ENCODE data around the gene FCHSD2.

Gene FCHSD2

GRCh38 chr11:72962084-72962483, 180.0 kb downstream of the FCHSD2 start:
- Histone ChIP-seq H3K4me3 (ENCODE audit: low read depth, low read length) (no peak overlapping the region), H3K36me3 (no peaks in the 10 kb centered on the region), H3K4me1 (no peaks in the 10 kb centered on the region), H3K9me3 (peaks cover 3% of the 10 kb centered on the region; the same call in 1 of the 2 replicates), H3K27me3 (no peaks in the 10 kb centered on the region)
- DNase-seq = no peak
- TF ChIP-seq CTCF (IDR thresholded peaks at IDR 0.05; ENCODE audit: low read depth, low read length) = no peak

DNA sequence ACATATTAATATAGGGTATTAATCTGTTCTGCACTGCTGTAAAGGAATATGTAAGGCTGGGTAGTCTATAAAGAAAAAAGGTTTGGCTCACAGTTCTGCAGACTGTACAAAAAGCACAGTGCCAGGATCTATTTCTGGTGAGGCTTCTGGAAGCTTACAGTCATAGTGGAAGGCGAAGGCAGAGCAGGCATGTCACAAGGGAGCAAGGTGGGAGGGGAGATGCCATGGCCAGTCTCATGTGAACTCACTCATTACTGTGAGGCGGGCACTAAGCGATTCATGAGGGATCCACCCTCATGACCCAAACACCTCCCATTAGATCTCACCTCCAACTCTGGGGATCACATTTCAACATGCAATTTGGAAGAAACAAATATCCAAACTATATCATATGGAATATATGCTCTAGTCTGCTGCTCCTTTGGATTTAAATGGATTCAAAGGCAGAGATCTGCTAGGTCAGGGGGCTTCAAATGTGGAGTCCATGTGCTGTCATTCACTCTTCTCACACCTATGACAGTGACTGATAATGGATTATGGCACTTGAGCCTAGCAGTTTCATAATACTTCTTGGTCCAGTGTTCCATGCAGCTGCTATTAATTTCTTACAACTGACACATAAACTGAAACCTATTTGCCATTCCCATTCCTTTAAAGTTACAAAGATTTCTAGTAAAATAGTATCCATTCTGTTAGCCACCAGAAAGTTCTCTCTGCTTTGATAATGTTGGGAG, 182.0 kb downstream of the FCHSD2 start:
- peaks cover 3% of the 10 kb centered on the region; the same call in 1 of the 2 replicates for H3K9me3 ChIP-seq
- no peak for DNase-seq

DNA sequence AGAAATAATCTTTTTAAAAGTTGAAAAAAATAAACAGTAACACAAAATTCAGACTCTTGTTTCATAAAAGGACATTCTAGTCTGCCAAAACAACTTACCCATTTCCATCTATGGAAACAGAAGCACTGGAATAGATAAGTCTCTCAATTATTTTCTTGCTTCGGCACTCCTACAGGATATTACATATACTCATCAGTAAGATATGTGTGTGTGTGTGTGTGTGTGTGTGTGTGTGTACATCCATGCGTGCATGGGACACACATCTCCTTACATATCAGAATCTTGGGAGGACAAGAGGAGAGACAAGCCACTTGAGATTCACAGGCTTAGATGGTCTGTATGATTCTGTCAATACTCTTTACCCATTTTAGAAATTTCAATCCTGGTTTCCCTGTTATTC, 183.3 kb downstream of the FCHSD2 start:
- Histone ChIP-seq H3K4me3 (ENCODE audit: low read depth, low read length) (no peak overlapping the region), H3K4me1 (no peaks in the 10 kb centered on the region), H3K27me3 (no peaks in the 10 kb centered on the region), H3K9me3 (peaks cover 3% of the 10 kb centered on the region; the same call in 1 of the 2 replicates), H3K36me3 (no peaks in the 10 kb centered on the region)
- no peak for TF ChIP-seq CTCF (IDR thresholded peaks at IDR 0.05; ENCODE audit: low read depth, low read length)
- no peak for DNase-seq

More for the DNA sequence above, 182.0 kb downstream of the FCHSD2 start:
- no peak for TF ChIP-seq CTCF (IDR thresholded peaks at IDR 0.05; ENCODE audit: low read depth, low read length)
- Histone ChIP-seq H3K4me3 (ENCODE audit: low read depth, low read length) (no peak overlapping the region), H3K36me3 (no peaks in the 10 kb centered on the region), H3K27me3 (no peaks in the 10 kb centered on the region), H3K4me1 (no peaks in the 10 kb centered on the region)

DNA sequence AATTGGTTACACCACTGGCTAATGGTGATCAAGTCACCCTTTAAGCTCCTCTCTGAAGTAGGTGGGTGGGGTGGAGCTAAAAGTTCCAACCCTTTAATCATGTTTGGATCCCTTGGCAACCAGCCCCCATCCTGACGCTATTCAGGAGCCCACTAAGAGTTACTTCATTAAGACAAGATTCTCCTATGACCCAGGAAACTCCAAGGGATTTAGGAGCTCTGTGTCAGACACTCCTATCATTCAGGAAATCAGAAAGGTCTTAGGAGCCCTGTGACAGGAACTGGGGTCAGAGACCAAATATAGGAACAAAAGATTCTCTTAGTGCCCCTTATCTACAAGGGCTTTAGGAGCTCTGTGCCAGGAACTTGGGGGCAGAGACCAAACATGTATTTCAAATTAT, 186.7 kb downstream of the FCHSD2 start:
- H3K36me3 ChIP-seq = no peaks in the 10 kb centered on the region
- H3K4me3 ChIP-seq (ENCODE audit: low read depth, low read length) = no peak overlapping the region
- H3K4me1 ChIP-seq = no peaks in the 10 kb centered on the region
- H3K27me3 ChIP-seq = no peaks in the 10 kb centered on the region
- peaks cover 3% of the 10 kb centered on the region; the same call in 1 of the 2 replicates for H3K9me3 ChIP-seq
- no peak for DNase-seq
- no peak for TF ChIP-seq CTCF (IDR thresholded peaks at IDR 0.05; ENCODE audit: low read depth, low read length)

DNA sequence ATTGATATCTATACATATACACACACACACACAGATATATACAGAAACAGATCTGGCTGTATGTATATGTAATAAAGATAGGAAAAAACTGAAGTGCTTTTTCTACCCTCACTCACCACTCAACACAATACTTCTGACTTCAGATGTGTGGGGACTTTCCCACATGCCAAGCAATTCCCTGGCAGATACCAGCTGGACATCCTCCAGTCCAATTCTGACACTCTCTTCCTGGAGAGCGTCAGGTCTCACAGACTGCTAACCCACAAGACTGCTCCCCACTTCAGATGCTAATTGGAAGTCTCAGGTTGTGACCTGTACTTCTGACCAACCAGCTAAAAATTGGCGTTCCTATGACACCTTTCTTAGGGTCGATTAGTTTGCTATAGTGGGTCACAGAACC, 187.3 kb downstream of the FCHSD2 start:
- no peak for TF ChIP-seq CTCF (IDR thresholded peaks at IDR 0.05; ENCODE audit: low read depth, low read length)
- no peak for DNase-seq
- no peaks in the 10 kb centered on the region for H3K27me3 ChIP-seq
- H3K4me3 ChIP-seq (ENCODE audit: low read depth, low read length) = no peak overlapping the region
- H3K4me1 ChIP-seq = no peaks in the 10 kb centered on the region
- no peaks in the 10 kb centered on the region for H3K36me3 ChIP-seq
- peaks cover 3% of the 10 kb centered on the region; the same call in 1 of the 2 replicates for H3K9me3 ChIP-seq

DNA sequence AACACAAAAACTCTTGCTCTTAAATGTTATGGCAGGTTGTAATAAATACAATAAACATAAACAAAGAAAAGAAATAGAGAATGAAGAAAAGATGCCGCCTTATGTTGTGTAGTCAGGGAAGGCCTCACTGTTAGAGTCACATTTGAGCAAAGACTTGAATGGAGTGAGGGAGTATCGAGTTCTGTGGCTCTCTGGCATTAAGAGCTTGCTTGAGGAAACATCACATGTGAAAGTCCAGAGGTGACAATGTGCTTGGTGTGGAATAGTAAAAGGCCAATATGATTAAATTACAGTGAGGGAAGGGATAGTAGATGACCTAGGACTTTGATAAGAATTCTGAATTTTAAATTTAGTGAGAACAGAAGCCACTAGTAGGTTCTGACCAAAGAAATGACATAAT, 188.5 kb downstream of the FCHSD2 start:
- Histone ChIP-seq H3K4me1 (no peaks in the 10 kb centered on the region), H3K27me3 (no peaks in the 10 kb centered on the region), H3K4me3 (ENCODE audit: low read depth, low read length) (no peak overlapping the region), H3K36me3 (no peaks in the 10 kb centered on the region), H3K9me3 (peaks cover 3% of the 10 kb centered on the region; the same call in 1 of the 2 replicates)
- TF ChIP-seq CTCF (IDR thresholded peaks at IDR 0.05; ENCODE audit: low read depth, low read length) = no peak
- no peak for DNase-seq
